Astrocyte (in vitro differentiated cells and primary cell): Measurements from ENCODE around the gene PDSS1. TPM values are rescaled to one million over a fixed set of nuclear protein-coding genes. Genes with fewer than 3 reads are reported as not detected.

ENCODE experiments used
- DNase-seq: peaks from one replicate; pipeline ENCODE4 v3.0.0-alpha.2; 2010; ENCODE audit warnings: low read depth
- FAIRE-seq: peaks from 2 replicates; lab custom pipeline; 2011; peaks lifted over from hg19 to GRCh38; lab: Jason Lieb, UNC
- H2AFZ ChIP-seq: 2 replicates; pipeline ENCODE4 v1.6.0; 2012; ENCODE audit warnings: low read depth, low read length, inconsistent platforms
- H3K27ac ChIP-seq: 2 replicates; pipeline ENCODE4 v1.5.1; 2011; ENCODE audit warnings: low read depth, low read length, inconsistent platforms
- H3K27me3 ChIP-seq: 2 replicates; pipeline ENCODE4 v1.6.0; 2011; ENCODE audit warnings: low read length, inconsistent platforms; ENCODE audit not compliant: insufficient read depth
- H3K36me3 ChIP-seq: 2 replicates; pipeline ENCODE4 v1.5.1; 2011; ENCODE audit warnings: low read length, inconsistent platforms; ENCODE audit not compliant: insufficient read depth
- H3K4me1 ChIP-seq: 2 replicates; pipeline ENCODE4 v1.5.1; 2011; ENCODE audit warnings: low read length, inconsistent platforms; ENCODE audit not compliant: insufficient read depth
- H3K4me2 ChIP-seq: 2 replicates; pipeline ENCODE4 v1.6.0; 2012; ENCODE audit warnings: low read length, inconsistent platforms
- H3K4me3 ChIP-seq: 2 replicates; pipeline ENCODE4 v1.5.1; 2011; ENCODE audit warnings: low read depth, mild to moderate bottlenecking, low read length, inconsistent platforms; ENCODE audit not compliant: insufficient read depth
- H3K79me2 ChIP-seq: 2 replicates; pipeline ENCODE4 v1.6.0; 2012; ENCODE audit warnings: mild to moderate bottlenecking, low read length, inconsistent platforms; ENCODE audit not compliant: insufficient read depth
- H3K9ac ChIP-seq: 2 replicates; pipeline ENCODE4 v1.6.0; 2012; ENCODE audit warnings: mild to moderate bottlenecking, low read length, inconsistent platforms
- H3K9me3 ChIP-seq: 2 replicates; pipeline ENCODE4 v1.5.1; 2012; ENCODE audit warnings: low read depth, mild to moderate bottlenecking, low read length, inconsistent platforms; ENCODE audit not compliant: insufficient read depth
- H4K20me1 ChIP-seq: 2 replicates; pipeline ENCODE4 v1.6.0; 2012; ENCODE audit warnings: low read length, inconsistent platforms; ENCODE audit not compliant: insufficient read depth
- H3K27ac Mint-ChIP-seq: one replicate; pipeline ENCODE4 v1.8.0; 2021; ENCODE audit warnings: mild to moderate bottlenecking, mixed read lengths; ENCODE audit not compliant: unreplicated experiment
- H3K27me3 Mint-ChIP-seq: one replicate; pipeline ENCODE4 v1.8.0; 2021; ENCODE audit warnings: low read depth, mixed read lengths; ENCODE audit not compliant: unreplicated experiment
- H3K36me3 Mint-ChIP-seq: one replicate; pipeline ENCODE4 v1.8.0; 2021; ENCODE audit warnings: low read depth, mixed read lengths; ENCODE audit not compliant: unreplicated experiment
- H3K4me1 Mint-ChIP-seq: one replicate; pipeline ENCODE4 v1.8.0; 2021; ENCODE audit warnings: low read depth, mixed read lengths; ENCODE audit not compliant: unreplicated experiment
- H3K4me3 Mint-ChIP-seq: one replicate; pipeline ENCODE4 v1.8.0; 2021; ENCODE audit warnings: mild to moderate bottlenecking, moderate library complexity, mixed read lengths; ENCODE audit not compliant: unreplicated experiment
- H3K9me3 Mint-ChIP-seq: one replicate; pipeline ENCODE4 v1.8.0; 2021; ENCODE audit warnings: mild to moderate bottlenecking, mixed read lengths; ENCODE audit not compliant: unreplicated experiment
- CTCF ChIP-seq: IDR thresholded peaks from 2 replicates; pipeline ENCODE4 v1.5.1; 2011; ENCODE audit warnings: low read depth, mild to moderate bottlenecking, inconsistent platforms, low read length, moderate library complexity; ENCODE audit not compliant: insufficient read depth
- EZH2 ChIP-seq: IDR thresholded peaks from 2 replicates; pipeline ENCODE4 v1.6.1; 2012; ENCODE audit warnings: mild to moderate bottlenecking, low read length, inconsistent platforms; ENCODE audit not compliant: insufficient read depth
- total RNA-seq: library from RNA; stranded (reverse); gene quantifications from 2 replicates; pipeline ENCODE4 v1.2.1, GENCODE V29; 2021

The PDSS1 gene
- total RNA-seq, 1 donor from 2014 or later, result 9.6 TPM

GRCh38 chr10:26727005-26727404 lies 29.5 kb downstream of the PDSS1 start:
- Histone ChIP-seq H3K4me3 (no peak overlapping the region), H4K20me1 (no peaks in the 10 kb centered on the region), H3K36me3 (peaks cover 18% of the 10 kb centered on the region), H3K27me3 (no peaks in the 10 kb centered on the region), H3K4me1 (no peaks in the 10 kb centered on the region), H3K79me2 (no peaks in the 10 kb centered on the region), H3K9ac (no peak overlapping the region), H3K27ac (no peak overlapping the region), H3K4me2 (no peak overlapping the region), H2AFZ (no peak overlapping the region), H3K9me3 (no peaks in the 10 kb centered on the region)
- no peak for DNase-seq
- H3K27me3 Mint-ChIP-seq, result no peaks in the 10 kb centered on the region
- H3K36me3 Mint-ChIP-seq, result peaks cover under 1% of the 10 kb centered on the region
- TF ChIP-seq CTCF (no peak), EZH2 (no peak)
- no peak overlapping the region for H3K4me3 Mint-ChIP-seq
- no peak overlapping the region for H3K27ac Mint-ChIP-seq
- no peaks in the 10 kb centered on the region for H3K4me1 Mint-ChIP-seq
- no peak for FAIRE-seq
- H3K9me3 Mint-ChIP-seq, result no peaks in the 10 kb centered on the region

GRCh38 chr10:26728957-26729356 lies 31.5 kb downstream of the PDSS1 start:
- no peaks in the 10 kb centered on the region for H3K27me3 Mint-ChIP-seq

More at GRCh38 chr10:26728957-26729356, 31.5 kb downstream of the PDSS1 start:
- H3K9me3 Mint-ChIP-seq, result no peaks in the 10 kb centered on the region
- H3K4me2 ChIP-seq, result no peak overlapping the region
- no peaks in the 10 kb centered on the region for H3K27me3 ChIP-seq
- H3K9me3 ChIP-seq, result no peaks in the 10 kb centered on the region
- H3K9ac ChIP-seq, result no peak overlapping the region
- H3K4me3 Mint-ChIP-seq, result no peak overlapping the region
- peaks cover 1% of the 10 kb centered on the region for H3K4me1 ChIP-seq
- H3K79me2 ChIP-seq, result no peaks in the 10 kb centered on the region
- no peaks in the 10 kb centered on the region for H4K20me1 ChIP-seq
- FAIRE-seq (no peak), DNase-seq (no peak)
- H3K36me3 Mint-ChIP-seq, result peaks cover 4% of the 10 kb centered on the region
- no peak overlapping the region for H2AFZ ChIP-seq
- no peak overlapping the region for H3K4me3 ChIP-seq
- H3K4me1 Mint-ChIP-seq, result no peaks in the 10 kb centered on the region
- H3K36me3 ChIP-seq, result peaks cover 13% of the 10 kb centered on the region
- no peak for TF ChIP-seq EZH2
- no peak for TF ChIP-seq CTCF
- H3K27ac Mint-ChIP-seq, result no peak overlapping the region
- no peak overlapping the region for H3K27ac ChIP-seq
